OCI-LY1 (cell line): ENCODE measurements around the gene RNF224.

ENCODE experiments used
- H2AFZ ChIP-seq: fragments of 200-600 bp; sonication (generic), shearing (Covaris generic); 2 replicates; pipeline ENCODE4 v1.6.0; 2014; ENCODE audit warnings: antibody characterized with exemption, mild to moderate bottlenecking, low read length
- H3F3A ChIP-seq: fragments of 200-600 bp; sonication (generic), shearing (Covaris generic); 2 replicates; pipeline ENCODE4 v1.6.0; 2014; ENCODE audit warnings: mild to moderate bottlenecking, antibody characterized with exemption, low read length, moderate library complexity; ENCODE audit not compliant: insufficient read depth
- H3K27ac ChIP-seq: fragments of 200-600 bp; sonication (generic); 2 replicates; pipeline ENCODE4 v1.5.1; 2014; ENCODE audit warnings: low read length, mixed run types, mild to moderate bottlenecking, low read depth; ENCODE audit not compliant: poor library complexity, severe bottlenecking
- H3K27me3 ChIP-seq: fragments of 200-600 bp; sonication (generic); 2 replicates; pipeline ENCODE4 v1.6.0; 2014; ENCODE audit warnings: antibody characterized with exemption, mild to moderate bottlenecking, low read length, moderate library complexity; ENCODE audit not compliant: insufficient read depth
- H3K36me3 ChIP-seq: fragments of 200-600 bp; sonication (generic); 2 replicates; pipeline ENCODE4 v1.6.1; 2014; ENCODE audit warnings: mild to moderate bottlenecking, antibody characterized with exemption, low read length, moderate library complexity, mixed read lengths; ENCODE audit not compliant: insufficient read depth
- H3K4me1 ChIP-seq: fragments of 200-600 bp; sonication (generic); 2 replicates; pipeline ENCODE4 v1.5.1; 2014; ENCODE audit warnings: mild to moderate bottlenecking, low read length, moderate library complexity; ENCODE audit not compliant: insufficient read depth, severe bottlenecking
- H3K4me2 ChIP-seq: fragments of 200-600 bp; sonication (generic), shearing (Covaris generic); 2 replicates; pipeline ENCODE4 v1.6.1; 2014; ENCODE audit warnings: low read length
- H3K4me3 ChIP-seq: fragments of 200-600 bp; sonication (generic); 2 replicates; pipeline ENCODE4 v1.5.1; 2014; ENCODE audit warnings: low read length, low read depth, mild to moderate bottlenecking, mixed read lengths; ENCODE audit not compliant: poor library complexity, severe bottlenecking
- H3K79me2 ChIP-seq: fragments of 200-600 bp; shearing (Covaris generic); 2 replicates; pipeline ENCODE4 v1.6.1; 2016; ENCODE audit warnings: mixed run types, low read length, mixed read lengths; ENCODE audit not compliant: insufficient read depth
- H3K9ac ChIP-seq: fragments of 200-600 bp; sonication (generic), shearing (Covaris generic); 2 replicates; pipeline ENCODE4 v1.6.1; 2014; ENCODE audit warnings: mild to moderate bottlenecking, low read length, mixed read lengths
- H3K9me2 ChIP-seq: fragments of 200-600 bp; sonication (generic), shearing (Covaris generic); 2 replicates; pipeline ENCODE4 v1.6.1; 2014; ENCODE audit warnings: low read depth, mild to moderate bottlenecking, low read length, mixed read lengths
- H3K9me3 ChIP-seq: fragments of 200-600 bp; shearing (Covaris generic); 2 replicates; pipeline ENCODE4 v1.6.1; 2014; ENCODE audit warnings: low read length, mixed read lengths
- H4K20me1 ChIP-seq: fragments of 200-600 bp; sonication (generic), shearing (Covaris generic); 2 replicates; pipeline ENCODE4 v1.6.0; 2016; ENCODE audit warnings: mild to moderate bottlenecking, low read length; ENCODE audit not compliant: insufficient read depth
- EZH2 ChIP-seq: fragments of 200-600 bp; sonication (generic), shearing (Covaris generic); IDR thresholded peaks from 2 replicates; pipeline ENCODE4 v1.8.0; 2017; ENCODE audit warnings: borderline replicate concordance, mixed run types, mild to moderate bottlenecking, antibody characterized with exemption, low read length, moderate library complexity, mixed read lengths
- TF ChIP-seq, protein P1 (sequence below): fragments of 200-600 bp; sonication (generic), shearing (Covaris generic); IDR thresholded peaks from 2 replicates; pipeline ENCODE4 v1.5.1; 2017; ENCODE audit warnings: mild to moderate bottlenecking, antibody characterized with exemption, low read length, moderate library complexity, mixed read lengths

The RNF224 gene

GRCh38 chr9:137224830-137225694 is 2.2 kb upstream of the RNF224 start, which contains the start of gene CYSRT1:
Gene CYSRT1, plus strand, starts transcription at chr9:137225174. Its CDS starts 448 bp downstream, at chr9:137225622.
- Histone ChIP-seq H3K36me3 (no peaks in the 10 kb centered on the region), H3K79me2 (no peaks in the 10 kb centered on the region), H3K9me2 (no peaks in the 10 kb centered on the region), H4K20me1 (no peaks in the 10 kb centered on the region), H3K27me3 (peaks cover 3% of the 10 kb centered on the region; the same call in 1 of the 2 replicates), H3K4me1 (peaks cover 17% of the 10 kb centered on the region), H3K4me2 (peak within 1 kb of the TSS; percentile 84), H3K9me3 (no peaks in the 10 kb centered on the region), H3K27ac (no peak within 1 kb of the TSS), H3K4me3 (peak within 1 kb of the TSS; percentile 81), H3K9ac (peak within 1 kb of the TSS; percentile 91), H3F3A (no peaks in the 10 kb centered on the region), H2AFZ (no peak within 1 kb of the TSS)
- TF ChIP-seq, protein P1, sequence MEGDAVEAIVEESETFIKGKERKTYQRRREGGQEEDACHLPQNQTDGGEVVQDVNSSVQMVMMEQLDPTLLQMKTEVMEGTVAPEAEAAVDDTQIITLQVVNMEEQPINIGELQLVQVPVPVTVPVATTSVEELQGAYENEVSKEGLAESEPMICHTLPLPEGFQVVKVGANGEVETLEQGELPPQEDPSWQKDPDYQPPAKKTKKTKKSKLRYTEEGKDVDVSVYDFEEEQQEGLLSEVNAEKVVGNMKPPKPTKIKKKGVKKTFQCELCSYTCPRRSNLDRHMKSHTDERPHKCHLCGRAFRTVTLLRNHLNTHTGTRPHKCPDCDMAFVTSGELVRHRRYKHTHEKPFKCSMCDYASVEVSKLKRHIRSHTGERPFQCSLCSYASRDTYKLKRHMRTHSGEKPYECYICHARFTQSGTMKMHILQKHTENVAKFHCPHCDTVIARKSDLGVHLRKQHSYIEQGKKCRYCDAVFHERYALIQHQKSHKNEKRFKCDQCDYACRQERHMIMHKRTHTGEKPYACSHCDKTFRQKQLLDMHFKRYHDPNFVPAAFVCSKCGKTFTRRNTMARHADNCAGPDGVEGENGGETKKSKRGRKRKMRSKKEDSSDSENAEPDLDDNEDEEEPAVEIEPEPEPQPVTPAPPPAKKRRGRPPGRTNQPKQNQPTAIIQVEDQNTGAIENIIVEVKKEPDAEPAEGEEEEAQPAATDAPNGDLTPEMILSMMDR = no peak
- no peak for TF ChIP-seq EZH2

- H3K27ac ChIP-seq = no peak overlapping the region
- no peaks in the 10 kb centered on the region for H3F3A ChIP-seq
- no peaks in the 10 kb centered on the region for H3K79me2 ChIP-seq
- no peaks in the 10 kb centered on the region for H3K9me3 ChIP-seq
- H3K4me3 ChIP-seq = no peak overlapping the region
- peaks cover 17% of the 10 kb centered on the region for H3K4me1 ChIP-seq
- H3K27me3 ChIP-seq = peaks cover 9% of the 10 kb centered on the region; the same call in 1 of the 2 replicates
- no peak for TF ChIP-seq EZH2
- TF ChIP-seq, protein P1 = no peak
- H2AFZ ChIP-seq = no peak overlapping the region
- no peak overlapping the region for H3K9ac ChIP-seq
- H4K20me1 ChIP-seq = no peaks in the 10 kb centered on the region
- no peaks in the 10 kb centered on the region for H3K36me3 ChIP-seq
- H3K9me2 ChIP-seq = no peaks in the 10 kb centered on the region
- no peak overlapping the region for H3K4me2 ChIP-seq
Observed at GRCh38 chr9:137225699-137226331, 1.5 kb upstream of the RNF224 start.

- Histone ChIP-seq H3K9ac (no peak overlapping the region), H3K4me3 (no peak overlapping the region), H3F3A (no peaks in the 10 kb centered on the region), H3K9me3 (no peaks in the 10 kb centered on the region), H3K9me2 (no peaks in the 10 kb centered on the region), H3K79me2 (no peaks in the 10 kb centered on the region), H3K27me3 (peaks cover 10% of the 10 kb centered on the region; the same call in 1 of the 2 replicates), H4K20me1 (no peaks in the 10 kb centered on the region), H3K27ac (no peak overlapping the region), H2AFZ (no peak overlapping the region), H3K4me1 (peaks cover 17% of the 10 kb centered on the region), H3K36me3 (no peaks in the 10 kb centered on the region), H3K4me2 (no peak overlapping the region)
- TF ChIP-seq EZH2 = no peak
- TF ChIP-seq, protein P1 = no peak
Observed at GRCh38 chr9:137226338-137227053, 806 bp upstream of the RNF224 start.
